Mammary epithelial cell (primary cell): ENCODE results near the gene FOXC1.

Experiments used
- CTCF ChIP-seq, 2 donors: IDR thresholded peaks in 1 of 2; conservative IDR thresholded peaks in 1 of 2; 2 replicates each; pipeline ENCODE4 v1.5.1; 2011 to 2012; ENCODE audit warnings: inconsistent platforms in 2 of 2, low read length in 2 of 2, mild to moderate bottlenecking in 2 of 2, control low read depth in 1 of 2, low read depth in 1 of 2; ENCODE audit not compliant: insufficient read depth in 1 of 2; ENCODE audit errors: extremely low read depth in 1 of 2
- EZH2 ChIP-seq: IDR thresholded peaks from 2 replicates; pipeline ENCODE4 v1.6.1; 2012; ENCODE audit warnings: low read length, inconsistent platforms, borderline replicate concordance

- TF ChIP-seq CTCF (conservative IDR thresholded peaks at IDR 0.05 in 1 of 2, IDR thresholded peaks at IDR 0.05 in 1 of 2; ENCODE audit: extremely low read depth in 1 of 2, insufficient read depth in 1 of 2, low read depth in 1 of 2, low read length in 2 of 2): no peak
- no peak for TF ChIP-seq EZH2
Observed at GRCh38 chr6:1606780-1607515, 2.8 kb upstream of the FOXC1 start.
